HG03571 (cell line): ENCODE results near the gene CYB561A3.
A peak's percentile ranks its signal among the peaks of the same experiment; 100 is the strongest.

ENCODE experiments used
- ATAC-seq: cut with Tn5 transposase; IDR thresholded peaks from one replicate; pipeline ENCODE4 v1.9.1; 2021; ENCODE audit not compliant: unreplicated experiment

Gene CYB561A3

DNA sequence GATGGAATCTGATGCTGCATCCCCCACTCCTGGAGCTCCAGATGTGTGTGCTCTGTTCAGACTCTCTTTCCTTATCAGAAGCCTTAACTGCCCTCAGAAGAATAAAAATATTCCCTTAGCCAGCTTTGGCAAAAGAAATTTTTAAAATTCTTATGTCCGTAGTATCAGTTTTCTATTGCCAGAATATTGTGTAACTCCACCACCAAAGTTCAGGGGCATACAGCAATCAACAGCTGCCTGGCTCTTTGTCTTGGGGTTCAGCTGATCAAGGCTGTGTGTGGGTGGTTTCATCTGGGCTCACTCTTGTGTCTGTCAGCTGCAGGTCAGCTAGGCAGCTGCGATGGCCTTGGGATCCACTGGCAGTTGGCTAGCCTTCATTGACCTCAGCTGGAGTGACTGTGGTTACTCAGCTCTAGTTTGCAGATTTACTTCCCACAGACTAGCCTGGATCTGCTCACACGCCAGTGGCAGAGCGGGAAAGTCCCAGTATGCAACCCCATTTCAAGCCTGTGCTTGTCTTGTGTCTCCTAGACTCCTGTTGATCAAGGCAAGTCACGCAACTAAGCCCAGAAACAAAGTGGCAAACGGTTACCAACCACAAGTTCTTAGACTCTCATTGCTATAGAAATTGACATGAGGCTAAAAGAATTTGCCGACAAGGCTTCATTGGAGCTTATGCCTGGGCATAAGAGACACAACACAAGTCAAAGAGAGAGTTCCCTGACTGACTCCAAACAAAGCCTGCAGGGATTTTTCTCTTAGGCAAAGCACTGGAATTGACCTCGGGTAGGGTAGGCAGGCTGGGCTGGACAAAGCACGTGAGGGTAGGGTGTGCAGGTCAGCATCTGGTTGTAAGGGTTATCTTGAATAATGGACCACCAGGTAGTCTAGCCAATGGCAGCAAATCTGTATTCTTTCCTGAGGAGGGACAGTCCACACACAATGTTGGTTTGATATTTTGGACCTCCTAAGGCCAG is 8.0 kb upstream of the CYB561A3 start:
- ATAC-seq: no peak

DNA sequence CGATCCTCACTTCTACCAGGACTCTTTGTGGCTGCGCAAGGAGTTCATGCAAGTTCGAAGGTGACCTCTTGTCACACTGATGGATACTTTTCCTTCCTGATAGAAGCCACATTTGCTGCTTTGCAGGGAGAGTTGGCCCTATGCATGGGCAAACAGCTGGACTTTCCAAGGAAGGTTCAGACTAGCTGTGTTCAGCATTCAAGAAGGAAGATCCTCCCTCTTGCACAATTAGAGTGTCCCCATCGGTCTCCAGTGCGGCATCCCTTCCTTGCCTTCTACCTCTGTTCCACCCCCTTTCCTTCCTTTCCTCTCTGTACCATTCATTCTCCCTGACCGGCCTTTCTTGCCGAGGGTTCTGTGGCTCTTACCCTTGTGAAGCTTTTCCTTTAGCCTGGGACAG is 7.0 kb upstream of the CYB561A3 start:
- no peak for ATAC-seq

DNA sequence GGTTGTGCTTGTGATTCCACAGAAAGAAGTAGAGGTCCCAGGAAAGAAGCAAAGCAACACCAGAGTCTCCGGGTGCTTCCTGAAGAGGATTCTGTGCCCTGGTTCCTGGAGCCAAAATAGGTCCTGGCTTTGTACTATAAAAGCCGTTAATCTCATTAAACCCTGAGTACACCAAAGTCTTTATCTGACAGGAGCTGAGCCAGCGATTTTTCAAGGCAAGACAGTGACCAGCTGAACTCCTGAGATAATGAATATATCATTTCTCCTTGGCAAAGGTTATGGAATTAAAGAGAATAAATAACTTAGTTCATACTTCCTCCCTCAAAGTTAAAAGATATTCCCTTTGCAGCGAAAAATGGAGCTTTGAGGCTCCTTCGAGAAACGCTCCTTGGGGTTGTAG is 5.7 kb upstream of the CYB561A3 start:
- no peak for ATAC-seq

DNA sequence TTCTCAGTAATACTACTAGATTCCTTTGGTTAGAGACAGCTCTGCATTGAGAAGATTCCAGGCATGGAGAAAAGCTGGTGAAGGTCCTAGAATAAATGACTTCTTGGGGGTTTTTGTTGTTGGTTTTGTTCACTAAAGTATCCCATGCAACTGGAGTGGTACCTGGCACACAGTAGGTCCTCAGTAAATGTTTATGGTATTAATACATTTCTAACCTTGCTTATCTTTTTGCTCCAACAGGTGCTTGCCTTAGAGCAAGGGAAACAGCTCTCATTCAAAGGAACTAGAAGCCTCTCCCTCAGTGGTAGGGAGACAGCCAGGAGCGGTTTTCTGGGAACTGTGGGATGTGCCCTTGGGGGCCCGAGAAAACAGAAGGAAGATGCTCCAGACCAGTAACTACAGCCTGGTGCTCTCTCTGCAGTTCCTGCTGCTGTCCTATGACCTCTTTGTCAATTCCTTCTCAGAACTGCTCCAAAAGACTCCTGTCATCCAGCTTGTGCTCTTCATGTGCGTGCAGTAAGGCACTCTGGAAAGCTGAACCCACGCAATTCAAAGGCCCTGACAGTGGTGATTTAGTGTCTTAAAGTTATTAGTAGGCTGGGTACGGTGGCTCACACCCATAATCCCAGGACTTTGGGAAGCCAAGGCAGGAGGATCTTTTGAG is 2.5 kb upstream of the CYB561A3 start:
- ATAC-seq: no peak

DNA sequence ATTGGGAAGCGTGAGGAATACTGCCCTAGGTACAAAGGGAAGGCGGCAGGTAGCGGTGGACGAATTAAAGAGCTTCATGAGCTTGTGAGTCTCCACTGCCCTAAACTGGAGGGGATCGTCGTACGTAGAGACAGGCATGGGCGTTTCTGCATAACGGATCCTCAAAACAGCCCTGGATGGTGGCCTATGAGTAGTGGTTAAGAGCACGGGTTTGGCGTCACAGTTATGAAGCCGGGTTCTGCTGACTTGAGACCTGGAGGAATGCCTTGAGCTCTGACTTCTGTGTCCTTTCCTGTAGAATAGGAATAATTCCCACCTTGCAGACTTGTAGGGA is 827 bp upstream of the CYB561A3 start:
- ATAC-seq: no peak

DNA sequence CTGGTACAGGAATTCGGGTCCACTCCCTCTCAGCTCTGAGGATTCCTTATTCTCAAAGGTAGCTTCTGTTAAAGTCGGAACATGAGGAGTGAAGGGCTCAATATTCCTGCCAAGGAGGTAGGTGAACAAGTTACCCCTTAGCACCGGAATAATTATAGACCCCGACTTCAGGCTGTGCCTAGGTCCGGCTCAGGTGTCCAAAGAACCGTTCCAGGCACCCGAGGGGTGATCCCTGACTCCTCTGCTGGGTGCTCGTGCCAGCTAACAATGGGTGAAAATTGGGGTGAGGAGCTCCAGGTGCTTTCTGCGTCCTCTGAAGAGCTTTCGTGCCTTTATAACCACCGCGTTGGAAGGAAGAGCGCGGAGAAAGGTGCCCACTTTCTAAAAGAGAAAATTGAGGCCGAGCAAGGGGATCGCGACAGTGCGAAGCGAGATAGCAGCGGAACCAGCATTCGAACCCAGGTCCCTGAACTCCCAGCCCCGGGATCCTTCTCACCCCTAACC is 393 bp downstream of the CYB561A3 start:
- no peak for ATAC-seq

DNA sequence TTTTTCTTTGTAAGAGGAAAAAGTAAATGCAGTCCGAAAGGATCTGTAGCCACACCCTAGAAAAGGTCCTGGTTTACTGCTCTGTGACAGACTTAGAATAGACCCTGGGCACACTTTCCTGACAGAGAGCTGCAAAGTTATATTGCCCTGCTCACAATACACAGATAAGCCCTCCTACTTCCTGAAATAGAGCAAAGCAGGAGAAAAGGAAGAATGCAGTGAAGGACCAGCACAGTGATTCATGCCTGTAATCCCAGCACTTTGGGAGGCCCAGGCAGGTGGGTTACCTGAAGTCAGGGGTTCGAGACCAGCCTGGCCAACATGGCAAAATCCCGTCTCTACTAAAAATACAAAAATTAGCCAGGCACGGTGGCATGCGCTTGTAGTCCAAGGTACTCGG is 2.2 kb downstream of the CYB561A3 start:
- no peak for ATAC-seq

DNA sequence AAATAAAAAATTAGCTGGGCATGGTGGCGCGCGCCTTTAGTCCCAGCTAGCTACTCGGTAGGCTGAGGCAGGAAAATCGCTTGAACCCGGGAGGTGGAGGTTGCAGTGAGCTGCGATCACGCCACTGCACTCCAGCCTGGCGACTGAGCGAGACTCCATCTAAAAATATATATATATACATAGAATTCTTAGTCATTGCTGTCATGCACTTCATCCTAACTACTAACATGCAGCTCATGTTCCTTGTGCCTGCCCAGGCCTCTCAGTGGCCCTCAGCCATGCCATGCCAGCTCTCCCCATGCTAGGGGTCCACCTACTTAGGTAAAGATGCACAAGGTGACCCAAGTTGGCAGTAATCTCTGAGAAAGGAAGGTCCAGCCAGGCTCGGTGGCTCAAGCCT is 3.1 kb downstream of the CYB561A3 start:
- no peak for ATAC-seq

DNA sequence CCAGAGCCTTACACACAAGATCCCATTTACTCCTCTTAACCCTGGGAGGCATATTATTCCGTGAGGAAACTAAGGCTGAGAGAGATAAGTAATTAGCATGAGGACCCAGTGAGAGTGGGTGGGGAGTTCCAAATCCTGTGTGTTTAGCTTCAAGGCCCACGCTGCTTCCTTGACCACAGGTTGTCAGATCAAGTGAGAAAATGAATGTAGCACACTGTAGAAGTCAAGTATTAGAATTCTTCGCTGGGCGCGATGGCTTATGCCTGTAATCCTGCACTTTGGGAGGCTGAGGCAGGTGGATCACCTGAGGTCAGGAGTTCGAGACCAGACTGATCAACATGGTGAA is 3.8 kb downstream of the CYB561A3 start:
- no peak for ATAC-seq

DNA sequence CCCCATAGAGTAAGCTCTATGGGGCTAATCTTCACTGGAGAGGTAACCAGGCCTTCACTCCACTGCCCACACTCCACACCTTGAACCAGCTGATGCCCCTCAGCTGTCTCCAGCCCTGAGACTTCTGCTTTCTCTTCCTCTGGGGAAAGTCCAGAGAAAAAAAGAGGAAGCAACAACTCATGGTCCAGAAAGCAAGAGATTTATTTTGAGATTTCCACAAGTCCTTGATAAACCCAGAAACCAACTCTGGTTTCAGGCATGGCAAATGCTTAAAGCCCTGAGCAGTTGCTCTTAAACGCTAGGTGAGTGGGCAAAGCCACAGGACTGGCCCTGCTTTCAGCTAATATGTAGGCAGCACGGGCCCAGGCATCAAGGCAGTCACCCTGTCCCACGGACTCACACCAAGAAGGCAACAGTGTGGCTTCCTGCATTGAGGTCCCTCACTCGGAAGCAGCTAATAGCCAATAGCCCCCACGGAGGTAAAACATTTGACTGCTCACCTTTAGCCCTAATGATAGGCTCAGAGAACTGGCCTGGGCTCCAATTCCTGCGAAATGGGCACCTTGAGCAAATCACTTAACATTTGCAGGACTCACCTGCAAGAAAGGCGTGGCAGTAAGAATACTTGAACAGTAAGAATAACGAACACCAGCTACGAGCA is 4.3 kb downstream of the CYB561A3 start:
- peak; percentile 49 for ATAC-seq

DNA sequence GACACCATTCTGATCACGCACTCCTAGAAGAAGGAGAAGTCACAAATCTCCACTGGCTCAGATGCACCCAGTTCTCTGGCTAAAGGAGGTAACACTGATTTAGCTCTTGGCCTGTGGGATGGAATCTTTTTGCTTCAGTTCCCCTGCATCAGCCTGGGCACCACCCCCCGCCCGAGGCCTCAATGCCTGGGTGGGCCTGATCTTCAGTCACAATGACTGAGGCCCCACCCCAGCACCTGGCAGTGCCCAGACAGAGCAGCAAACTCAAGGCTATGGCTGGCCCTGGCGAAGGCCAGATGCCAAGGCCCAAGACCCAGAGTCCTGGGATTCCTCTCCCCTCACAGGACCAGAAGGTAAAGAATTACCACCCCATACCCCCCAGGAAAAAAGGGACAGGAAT is 5.0 kb downstream of the CYB561A3 start:
- ATAC-seq: no peak

DNA sequence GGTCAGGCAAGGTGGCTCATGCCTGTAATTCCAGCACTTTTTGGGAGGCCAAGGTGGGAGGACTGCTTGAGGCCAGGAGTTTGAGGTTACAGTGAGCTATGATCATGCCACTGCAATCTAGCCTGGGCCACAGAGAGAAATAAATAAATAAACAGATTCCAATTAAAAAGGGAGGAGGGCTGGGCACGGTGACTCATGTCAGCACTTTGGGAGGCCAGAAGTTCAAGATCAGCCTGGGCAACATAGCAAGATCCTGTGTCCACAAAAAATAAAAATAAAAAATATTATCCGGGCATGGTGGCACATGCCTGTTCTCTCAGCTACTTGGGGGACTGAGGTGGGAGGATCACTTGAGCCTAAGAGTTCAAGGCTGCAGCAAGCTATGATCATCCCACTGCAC is 7.5 kb downstream of the CYB561A3 start:
- no peak for ATAC-seq

DNA sequence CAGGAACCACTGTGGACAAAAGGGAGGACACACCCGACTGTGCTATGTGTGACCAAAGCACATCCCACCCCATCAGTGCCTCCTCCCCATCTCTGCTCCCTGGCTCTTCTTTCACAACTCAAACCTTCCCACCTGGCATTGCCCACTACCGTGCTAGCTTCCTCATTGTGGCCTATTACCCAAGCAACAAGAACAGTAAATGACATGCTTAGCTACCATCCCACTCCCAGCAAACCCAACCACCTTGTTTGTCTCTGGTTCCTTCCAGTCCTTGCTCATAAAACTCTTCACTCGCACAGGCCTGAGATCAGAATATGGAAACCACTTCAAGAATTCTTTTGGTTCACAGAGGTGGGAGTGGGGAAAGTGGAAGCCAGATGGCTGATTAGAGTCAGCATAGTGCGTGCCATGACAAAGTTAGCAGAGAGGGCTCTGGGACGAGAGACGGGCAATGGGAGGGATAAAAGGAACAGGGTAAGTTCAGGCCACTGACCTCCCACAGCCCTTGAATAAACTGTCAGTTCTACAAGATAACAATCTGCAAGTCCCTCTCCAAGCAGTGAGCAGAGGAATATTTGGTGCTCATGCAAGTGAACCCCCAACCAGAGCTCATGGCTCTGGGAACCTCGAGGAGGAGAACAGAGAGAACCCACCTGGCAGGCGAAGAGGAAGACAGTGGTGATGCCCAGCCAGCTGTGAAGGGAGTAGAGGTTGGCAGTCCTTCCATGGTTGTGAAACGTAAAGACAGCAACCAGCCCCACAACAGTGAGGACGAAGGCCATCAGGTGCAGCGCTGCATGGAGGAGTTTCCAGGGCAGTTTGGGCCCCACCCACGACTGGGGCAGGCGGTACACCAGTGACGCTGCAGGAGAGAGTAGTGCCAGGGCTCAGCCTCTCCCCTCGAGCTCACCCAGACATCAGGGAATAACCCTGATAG is 8.3 kb downstream of the CYB561A3 start:
- no peak for ATAC-seq

DNA sequence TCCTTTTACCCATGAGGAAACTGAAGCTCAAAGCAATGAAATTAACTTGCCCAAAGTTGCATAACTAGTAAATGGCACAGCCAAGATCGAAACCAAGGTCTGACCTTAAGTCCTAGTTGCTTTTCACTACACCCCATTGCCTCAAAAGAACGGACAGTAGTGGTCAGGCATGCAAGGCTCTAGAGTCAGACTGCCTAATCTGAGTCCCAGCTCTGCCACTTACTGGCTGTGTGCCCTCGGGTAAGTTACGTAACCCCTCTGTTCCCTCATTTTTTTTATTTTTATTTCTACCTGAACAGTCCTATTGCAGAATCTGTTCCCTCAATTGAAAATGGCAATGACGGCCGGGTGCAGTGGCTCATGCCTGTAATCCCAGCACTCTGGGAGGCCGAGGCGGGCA is 9.6 kb downstream of the CYB561A3 start:
- no peak for ATAC-seq

DNA sequence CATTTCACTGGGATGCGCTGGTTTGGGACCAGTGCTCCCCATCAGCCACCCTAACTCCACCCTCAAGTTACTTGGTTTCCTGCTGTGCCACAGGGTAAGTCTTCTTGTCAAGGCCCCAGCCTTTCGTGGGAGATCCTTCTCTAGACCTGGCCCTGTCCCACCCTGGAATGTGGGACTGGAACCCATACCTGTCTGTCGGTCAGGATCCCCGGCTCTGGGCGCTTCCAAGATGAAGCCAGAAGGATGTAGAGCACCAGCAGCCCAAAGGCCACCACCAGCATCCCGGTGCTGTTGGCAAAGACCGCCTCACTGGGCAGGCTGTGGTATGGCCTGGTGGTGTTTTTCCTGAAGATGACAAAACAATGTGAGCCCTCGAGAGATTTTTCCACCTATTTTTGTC is 10.9 kb downstream of the CYB561A3 start:
- ATAC-seq: no peak

DNA sequence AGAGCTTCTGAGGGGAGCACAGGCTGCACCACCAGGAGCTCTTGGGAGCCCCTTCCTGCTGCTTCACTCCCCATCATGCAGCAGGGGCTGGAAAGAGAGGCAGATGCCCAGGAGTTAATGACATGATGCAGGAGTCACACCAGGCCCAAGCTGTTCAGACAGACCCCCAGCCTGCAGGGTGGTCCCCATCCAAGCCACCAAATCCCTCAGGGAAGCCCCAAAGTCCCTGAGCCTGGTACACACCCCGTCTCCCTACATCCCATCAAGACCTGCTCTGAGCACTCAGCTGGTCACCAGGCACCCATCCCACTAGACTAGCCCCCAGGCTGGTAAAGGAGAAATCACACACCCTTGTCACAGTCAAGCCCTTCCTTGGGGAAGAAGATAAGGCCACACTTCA is 11.3 kb downstream of the CYB561A3 start:
- ATAC-seq: no peak

DNA sequence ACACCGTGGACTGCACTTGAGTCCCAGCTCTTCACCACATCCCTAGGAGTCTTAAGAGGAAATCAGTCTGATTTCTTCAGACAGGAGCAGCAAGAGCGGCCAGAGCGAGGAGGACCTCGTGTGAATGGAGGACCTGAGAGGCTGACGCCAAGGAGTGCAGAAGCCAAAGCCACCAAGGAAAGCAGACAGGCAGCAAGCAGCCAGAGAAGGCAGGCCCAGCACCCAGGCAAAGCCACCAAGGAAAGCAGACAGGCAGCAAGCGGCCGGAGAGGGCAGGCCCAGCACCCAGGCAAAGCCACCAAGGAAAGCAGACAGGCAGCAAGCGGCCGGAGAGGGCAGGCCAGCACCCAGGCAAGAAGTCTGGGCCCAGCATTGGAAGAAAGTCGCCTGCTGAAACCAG is 11.8 kb downstream of the CYB561A3 start:
- ATAC-seq: no peak

DNA sequence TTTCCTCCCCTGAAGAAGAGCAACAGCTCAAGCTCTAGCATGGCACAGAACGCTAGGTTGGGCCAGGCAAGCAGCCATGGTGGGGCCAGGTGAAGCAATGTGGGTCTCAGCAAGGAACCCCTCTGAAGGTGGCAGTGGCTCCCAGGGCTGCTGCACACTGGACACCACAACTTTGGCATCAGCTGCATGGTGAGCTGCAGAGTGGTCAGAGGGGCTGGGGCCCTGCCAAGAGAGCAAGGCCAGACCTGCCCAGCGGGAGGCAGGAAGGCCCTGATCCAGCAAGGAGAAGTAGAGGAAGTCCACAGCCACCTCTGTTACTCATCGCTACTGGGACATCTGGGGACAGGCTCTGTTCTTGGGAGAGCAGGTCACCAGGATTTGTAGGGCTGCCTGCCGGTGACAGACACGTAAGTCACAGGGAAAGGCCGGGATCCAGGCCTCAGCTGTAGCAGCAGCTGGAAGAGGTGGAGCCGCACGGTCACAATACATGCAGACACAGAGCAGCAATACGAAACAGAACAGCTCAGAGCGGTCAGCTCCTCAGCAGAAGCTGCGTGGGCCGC is 12.4 kb downstream of the CYB561A3 start:
- no peak for ATAC-seq

DNA sequence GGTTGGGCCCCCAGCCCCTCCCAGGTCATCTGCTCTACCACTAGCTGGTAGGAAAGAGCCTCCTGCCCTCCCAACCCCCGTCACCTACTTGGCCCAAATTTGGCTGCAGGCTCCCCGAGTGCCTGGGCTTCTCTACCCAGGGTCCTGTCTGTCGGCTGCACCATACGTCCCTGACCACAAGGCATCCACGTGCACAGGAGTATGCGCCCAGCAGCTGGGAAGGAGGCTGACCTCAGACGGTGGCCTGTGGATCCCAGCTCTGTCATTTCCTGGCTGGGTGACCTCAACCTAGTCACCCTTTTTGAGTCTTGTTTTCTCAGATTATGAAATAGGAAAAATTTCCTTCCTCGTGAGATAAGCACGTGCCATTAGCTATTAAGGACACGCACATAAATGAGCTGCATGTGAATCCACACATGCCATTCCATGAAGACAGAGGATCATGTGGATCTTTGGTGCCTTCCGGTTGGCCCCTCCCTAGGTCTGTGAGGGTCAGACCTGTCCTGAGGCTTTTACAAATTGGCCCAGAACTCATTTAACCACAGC is 13.7 kb downstream of the CYB561A3 start:
- ATAC-seq: no peak
